K562 (cell line): ENCODE measurements around the gene GUK1. TPM values are rescaled to one million over a fixed set of nuclear protein-coding genes. Genes with fewer than 3 reads are reported as not detected.
A peak's percentile ranks its signal among the peaks of the same experiment; 100 is the strongest.

Experiments used
- ATAC-seq: fragments of 200-7000 bp; cut with Tn5 transposase; 3 replicates; pipeline ENCODE4 v1.9.1; 2020; ENCODE audit warnings: moderate library complexity
- BruUV-seq: library from RNA; stranded (reverse); fragments of 400-500 nt; replicated peaks from 2 replicates; lab custom pipeline; 2021; lab: Mats Ljungman, UMichigan
- CTCF ChIA-PET: fragments of 300-600 bp; formaldehyde crosslinking; extraction: SDS; loops from one replicate; lab custom pipeline; 2021; ENCODE audit warnings: low intra/inter-chr PET ratio; lab: Yijun Ruan, JAX
- POLR2A ChIA-PET: fragments of 300-600, 350-650 bp; sonication (Branson Sonifier 250); formaldehyde crosslinking; extraction: SDS; loops from one replicate; lab custom pipeline; 2021; ENCODE audit warnings: antibody characterized with exemption, inconsistent platforms; lab: Yijun Ruan, JAX
- DNase-seq, 4 experiments: peaks; one replicate each; pipeline versions ENCODE4 v3.0.0 to v3.0.0-alpha.2; 2011 to 2018; ENCODE audit warnings: low spot score in 3 of 4, mixed read lengths in 3 of 4; ENCODE audit errors: extremely low read depth in 1 of 4
- FAIRE-seq: peaks from 2 replicates; lab custom pipeline; 2011; peaks lifted over from hg19 to GRCh38; lab: Jason Lieb, UNC
- H2AFZ ChIP-seq: 2 replicates; pipeline ENCODE4 v1.6.0; 2011; ENCODE audit warnings: low read depth, low read length, control low read depth, inconsistent platforms
- H3K27ac ChIP-seq: fragments of 200-600 bp; 3 replicates; pipeline ENCODE4 v1.8.0; 2011; ENCODE audit warnings: low read depth, mild to moderate bottlenecking, control low read depth, inconsistent platforms, low read length, moderate library complexity, mixed read lengths; ENCODE audit errors: extremely low read depth
- H3K27me3 ChIP-seq, 2 experiments: fragments of 300-600 bp in 1 of 2; 2 replicates in 1 of 2; 3 replicates in 1 of 2; pipeline versions ENCODE4 v1.6.0 to v1.8.0; 2011; ENCODE audit warnings: inconsistent platforms in 2 of 2, low read length in 2 of 2, mild to moderate bottlenecking in 1 of 2, mixed read lengths in 1 of 2, moderate library complexity in 1 of 2; ENCODE audit not compliant: control insufficient read depth in 2 of 2, insufficient read depth in 2 of 2
- H3K36me3 ChIP-seq: fragments of 300-600 bp; 3 replicates; pipeline ENCODE4 v1.8.0; 2011; ENCODE audit warnings: mild to moderate bottlenecking, low read length, inconsistent platforms; ENCODE audit not compliant: control insufficient read depth, insufficient read depth
- H3K4me1 ChIP-seq, 2 experiments: fragments of 200-600 bp in 1 of 2; replicated peaks in 1 of 2; 2 replicates in 1 of 2; 3 replicates in 1 of 2; pipeline versions ENCODE4 v1.5.1 to v1.8.0; 2011; ENCODE audit warnings: inconsistent platforms in 2 of 2, low read length in 2 of 2, mild to moderate bottlenecking in 1 of 2, mixed read lengths in 1 of 2, moderate library complexity in 1 of 2; ENCODE audit not compliant: control insufficient read depth in 2 of 2, insufficient read depth in 2 of 2
- H3K4me2 ChIP-seq: 2 replicates; pipeline ENCODE4 v1.6.1; 2011; ENCODE audit warnings: low read length, control low read depth, inconsistent platforms, mixed read lengths; ENCODE audit not compliant: insufficient read depth
- H3K4me3 ChIP-seq: fragments of 200-600 bp; sonication (generic), shearing (Covaris generic); 2 replicates; pipeline ENCODE4 v1.5.1; 2016; ENCODE audit warnings: control low read depth, inconsistent platforms
- H3K79me2 ChIP-seq: fragments of 200-600 bp; 3 replicates; pipeline ENCODE4 v1.8.0; 2011; ENCODE audit warnings: low read length, inconsistent platforms; ENCODE audit not compliant: control insufficient read depth, insufficient read depth
- H3K9ac ChIP-seq, 2 experiments: 2 replicates each; pipeline versions ENCODE4 v1.6.0 to v1.6.1; 2011; ENCODE audit warnings: low read depth in 2 of 2, low read length in 2 of 2, control low read depth in 1 of 2, inconsistent platforms in 1 of 2, mild to moderate bottlenecking in 1 of 2, mixed read lengths in 1 of 2; ENCODE audit not compliant: insufficient read depth in 1 of 2
- H3K9me1 ChIP-seq: one replicate; pipeline ENCODE4 v1.6.0; 2011; ENCODE audit warnings: inconsistent platforms, mild to moderate bottlenecking, low read length, moderate library complexity; ENCODE audit not compliant: control insufficient read depth, insufficient read depth
- H3K9me3 ChIP-seq: replicated peaks from 2 replicates; pipeline ENCODE4 v1.5.1; 2011; ENCODE audit warnings: low read depth, low read length, inconsistent platforms; ENCODE audit not compliant: control insufficient read depth, insufficient read depth
- H4K20me1 ChIP-seq: replicated peaks from 2 replicates; pipeline ENCODE4 v1.6.1; 2011; ENCODE audit warnings: low read length, inconsistent platforms, mixed read lengths; ENCODE audit not compliant: control insufficient read depth, insufficient read depth
- ARHGAP35 ChIP-seq: fragments of 450-650 bp; IDR thresholded peaks from 2 replicates; pipeline ENCODE4 v1.6.1; 2018; ENCODE audit not compliant: partially characterized antibody
- CCAR2 ChIP-seq: fragments of 200-400 bp; formaldehyde crosslinking; IDR thresholded peaks from 2 replicates; pipeline ENCODE4 v1.6.1; 2017; ENCODE audit warnings: mild to moderate bottlenecking, low read depth, low read length
- CREBBP ChIP-seq: IDR thresholded peaks from one replicate; pipeline ENCODE4 v1.6.1; 2012; ENCODE audit warnings: low read depth, mild to moderate bottlenecking, control low read depth, inconsistent platforms, low read length
- DPF2 ChIP-seq: fragments of 450-650 bp; IDR thresholded peaks from 2 replicates; pipeline ENCODE4 v1.6.1; 2016
- EP400 ChIP-seq: fragments of 450-650 bp; IDR thresholded peaks from 2 replicates; pipeline ENCODE4 v1.6.1; 2017; ENCODE audit warnings: antibody characterized with exemption, mild to moderate bottlenecking, moderate library complexity
- ESRRA ChIP-seq: fragments of 450-650 bp; IDR thresholded peaks from 2 replicates; pipeline ENCODE4 v1.6.1; 2014; ENCODE audit warnings: low read depth, mild to moderate bottlenecking, moderate library complexity, borderline replicate concordance
- FOS ChIP-seq: IDR thresholded peaks from 3 replicates; pipeline ENCODE4 v1.6.1; 2011; ENCODE audit not compliant: insufficient read length; ENCODE audit errors: extremely low read depth
- FOXA3 ChIP-seq, 2 experiments: fragments of 450-650 bp in 1 of 2; sonication (generic) in 1 of 2; formaldehyde crosslinking; IDR thresholded peaks in 1 of 2; conservative IDR thresholded peaks in 1 of 2; 2 replicates each; pipeline versions ENCODE4 v1.4.0 to v1.8.0; 2020 to 2022; ENCODE audit warnings: mild to moderate bottlenecking in 2 of 2, missing genetic modification reagents in 1 of 2
- FUS ChIP-seq: fragments of 200-400 bp; formaldehyde crosslinking; optimal IDR thresholded peaks from 2 replicates; pipeline ENCODE3; 2017; ENCODE audit warnings: low read depth, low read length
- HDAC1 ChIP-seq, 2 experiments: fragments of 450-650 bp; IDR thresholded peaks; 2 replicates each; pipeline ENCODE4 v1.6.1; 2016 to 2017; ENCODE audit warnings: inconsistent platforms in 1 of 2, mild to moderate bottlenecking in 1 of 2, moderate library complexity in 1 of 2
- ILK ChIP-seq: fragments of 450-650 bp; IDR thresholded peaks from 2 replicates; pipeline ENCODE4 v1.6.1; 2016; ENCODE audit warnings: missing genetic modification characterization, low read depth, mild to moderate bottlenecking, missing compliant biosample characterization, moderate library complexity, borderline replicate concordance
- KAT2B ChIP-seq: IDR thresholded peaks from one replicate; pipeline ENCODE4 v1.6.1; 2012; ENCODE audit warnings: low read depth, mild to moderate bottlenecking, control low read depth, inconsistent platforms, low read length, moderate library complexity
- NR3C1 ChIP-seq: sonication (generic); formaldehyde crosslinking; IDR thresholded peaks from 2 replicates; pipeline ENCODE4 v1.8.1; 2022; ENCODE audit warnings: missing genetic modification reagents
- RNF2 ChIP-seq: sonication (generic); IDR thresholded peaks from 2 replicates; pipeline ENCODE4 v1.6.1; 2016
- SP2 ChIP-seq: IDR thresholded peaks from 2 replicates; pipeline ENCODE4 v1.6.1; 2011; ENCODE audit warnings: mild to moderate bottlenecking, low read depth, low read length, moderate library complexity; ENCODE audit not compliant: poor library complexity, severe bottlenecking; ENCODE audit errors: extremely low read depth
- TCF7 ChIP-seq: sonication (generic); IDR thresholded peaks from 2 replicates; pipeline ENCODE4 v1.6.1; 2016; ENCODE audit warnings: antibody characterized with exemption, borderline replicate concordance
- ZBED1 ChIP-seq: IDR thresholded peaks from 2 replicates; pipeline ENCODE4 v1.6.1; 2014
- ZBTB43 ChIP-seq: sonication (generic); formaldehyde crosslinking; IDR thresholded peaks from 2 replicates; pipeline ENCODE4 v1.8.0; 2023; ENCODE audit warnings: mild to moderate bottlenecking, missing genetic modification reagents
- ZNF134 ChIP-seq: fragments of 250-450 bp; sonication (Bioruptor Pico); conservative IDR thresholded peaks from 2 replicates; pipeline ENCODE4 v1.4.0; 2020
- ZNF511 ChIP-seq: sonication (generic); formaldehyde crosslinking; IDR thresholded peaks from 2 replicates; pipeline ENCODE4 v1.8.0; 2022; ENCODE audit warnings: mild to moderate bottlenecking, missing genetic modification reagents
- WGBS: fragments of 100-300 bp; shearing (Covaris generic); methylation state at CpG from one replicate; pipeline ENCODE4 v1.1.6; 2016; ENCODE audit warnings: low coverage, mixed read lengths; ENCODE audit not compliant: insufficient coverage; ENCODE audit errors: missing lambda C conversion rate; 5-methylcytosine and 5-hydroxymethylcytosine counted together
- in situ Hi-C: fragments of 300-500 bp; cut with MboI; formaldehyde crosslinking; loops from 4 replicates; pipeline ENCODE4 v1.15.0; 2018; ENCODE audit warnings: inconsistent platforms, mixed read lengths
- intact Hi-C: fragments of 100-400 bp; cut with micrococcal nuclease; formaldehyde crosslinking; loops from 2 replicates; pipeline ENCODE4 v1.14.2; 2022
- polyA plus RNA-seq, 8 experiments: library from polyadenylated mRNA; depleted of rRNA in 4 of 8; stranded (reverse) in 5 of 8; unstranded in 3 of 8; fragments of >200 nt; fragmentation: Nextera tagmentation in 2 of 8; fragmentation: Illumina TruSeq in 1 of 8; extraction: Ambion mirVana in 2 of 8; extraction: Trizol in 1 of 8; gene quantifications; 2 replicates each; pipeline versions ENCODE4 v1.2.1 to v1.2.3, GENCODE V29; 2011 to 2014; ENCODE audit warnings: inconsistent platforms in 1 of 8, missing spikeins in 1 of 8
- total RNA-seq, 7 experiments: library from RNA; depleted of rRNA in 6 of 7; stranded (reverse); fragments of >200 nt in 6 of 7; fragmentation: Illumina TruSeq in 2 of 7; extraction: Trizol in 2 of 7; gene quantifications; 2 replicates each; pipeline versions ENCODE4 v1.2.1 to v1.2.3, GENCODE V29; 2011 to 2021; ENCODE audit warnings: low replicate concordance in 1 of 7

The GUK1 gene
- total and polyA plus RNA-seq, 9 of the 15 experiments (the other 6 are each of a cell fraction or from before 2014, with no cell fraction given): 7.0 to 331 (median 132) TPM

- H2AFZ ChIP-seq: no peak overlapping the region
- peak overlapping the region; percentile 92 for H3K4me3 ChIP-seq
- peaks cover 58 to 75% of the 10 kb centered on the region in 2 experiments for H3K4me1 ChIP-seq
- H3K79me2 ChIP-seq: peaks cover 64% of the 10 kb centered on the region
- peaks cover 24% of the 10 kb centered on the region for H3K9me1 ChIP-seq
- no TSS peak for BruUV-seq
- ATAC-seq (no peak), DNase-seq (peak in 2 of 4 experiments; percentile 53 to 79), FAIRE-seq (no peak)
- no peaks in the 10 kb centered on the region for H3K9me3 ChIP-seq
- H3K4me2 ChIP-seq: peak overlapping the region; percentile 92
- ChIA-PET POLR2A (interaction anchor here (1.1 to 6.0 kb wide), 8 partner anchors 8 to 57 kb away, joined by 3 to 47 read pairs (median 7); partner anchors contain the start of genes GJC2 and IBA57), CTCF (interaction anchor here (0.7 kb wide), 1 partner anchor 24 kb away, joined by 4 read pairs; no protein-coding TSS in a partner anchor)
- H3K36me3 ChIP-seq: peaks cover 31% of the 10 kb centered on the region; the same call in 2 of the 3 replicates
- intact Hi-C loops (loop anchor here (2.0 kb wide), 1 partner anchor 57 kb away; no protein-coding TSS in a partner anchor), in situ Hi-C loops (no loop called here)
- 10% methylated on average over 27 of the region's 27 CpGs for WGBS
- peaks cover 57% of the 10 kb centered on the region for H4K20me1 ChIP-seq
- no peaks in the 10 kb centered on the region for H3K27me3 ChIP-seq
- peak overlapping the region; percentile 96 for H3K27ac ChIP-seq
- peak overlapping the region; percentile 90 to 98 for H3K9ac ChIP-seq
- TF ChIP-seq ZNF511 (CRISPR knock-in tag) (peak; percentile 78; the same call in 1 of the 2 replicates), RNF2 (no peak), CREBBP (no peak), NR3C1 (no peak), ZNF134 (CRISPR knock-in tag) (no peak), EP400 (no peak), KAT2B (no peak), DPF2 (no peak), ARHGAP35 (no peak), FOXA3 (CRISPR knock-in tag; conservative IDR thresholded peaks at IDR 0.05 in 1 of 2, IDR thresholded peaks at IDR 0.05 in 1 of 2) (peak in 1 of 2 experiments; percentile 60; a peak in 2 of 4 replicates), ESRRA (no peak), HDAC1 (IDR thresholded peaks at IDR 0.05) (peak in 1 of 2 experiments; percentile 43; a peak in 1 of 4 replicates), SP2 (no peak), ZBED1 (no peak), ZBTB43 (no peak), CCAR2 (no peak), FUS (no peak), TCF7 (no peak), FOS (no peak), ILK (no peak)
Measured at GRCh38 chr1:228141226-228142044, 1.4 kb downstream of the GUK1 start.
